ENCODE data around the gene TRMT10C.

DNA sequence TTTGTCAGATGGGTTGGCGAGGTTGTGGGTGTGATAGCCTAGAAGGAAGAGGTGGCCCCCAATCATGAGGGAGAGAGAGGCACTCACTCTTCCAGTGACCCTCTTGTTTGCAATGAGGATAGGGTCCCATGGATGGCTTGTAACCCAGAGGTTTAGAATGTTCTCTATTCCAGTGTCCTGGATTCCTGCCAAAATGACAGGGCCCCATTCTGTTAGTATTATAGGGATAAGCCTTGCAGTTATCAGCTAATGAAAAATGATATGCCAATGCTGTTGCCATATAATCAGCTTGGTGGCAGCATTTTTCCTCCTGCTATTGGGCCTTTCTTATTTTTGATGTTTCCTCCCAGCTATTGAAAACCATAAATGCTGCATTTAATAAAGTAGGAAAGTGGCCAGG, 25.4 kb upstream of the TRMT10C start:
- TF ChIP-seq GABPA (IDR thresholded peaks at IDR 0.05; ENCODE audit: low read depth) (no peak), POLR2AphosphoS5 (IDR thresholded peaks at IDR 0.05; ENCODE audit: low read depth, low read length) (no peak), RAD21 (IDR thresholded peaks at IDR 0.05; ENCODE audit: low read length) (no peak), FOXJ3 (CRISPR knock-in tag; IDR thresholded peaks at IDR 0.05) (no peak), REST (IDR thresholded peaks at IDR 0.05; ENCODE audit: low read depth, low read length) (no peak), FOXM1 (IDR thresholded peaks at IDR 0.05; ENCODE audit: low read depth) (no peak), YY1 (IDR thresholded peaks at IDR 0.05; ENCODE audit: low read depth) (no peak), RCOR1 (IDR thresholded peaks at IDR 0.05; ENCODE audit: low read length) (no peak), TEAD4 (IDR thresholded peaks at IDR 0.05; ENCODE audit: borderline replicate concordance, insufficient read depth) (no peak), EP300 (IDR thresholded peaks at IDR 0.05; ENCODE audit: borderline replicate concordance in 1 of 2, low read depth in 1 of 2, low read length in 1 of 2) (no peak), SMC3 (IDR thresholded peaks at IDR 0.05; ENCODE audit: low read depth, low read length) (no peak)
- TF ChIP-seq, protein P1, sequence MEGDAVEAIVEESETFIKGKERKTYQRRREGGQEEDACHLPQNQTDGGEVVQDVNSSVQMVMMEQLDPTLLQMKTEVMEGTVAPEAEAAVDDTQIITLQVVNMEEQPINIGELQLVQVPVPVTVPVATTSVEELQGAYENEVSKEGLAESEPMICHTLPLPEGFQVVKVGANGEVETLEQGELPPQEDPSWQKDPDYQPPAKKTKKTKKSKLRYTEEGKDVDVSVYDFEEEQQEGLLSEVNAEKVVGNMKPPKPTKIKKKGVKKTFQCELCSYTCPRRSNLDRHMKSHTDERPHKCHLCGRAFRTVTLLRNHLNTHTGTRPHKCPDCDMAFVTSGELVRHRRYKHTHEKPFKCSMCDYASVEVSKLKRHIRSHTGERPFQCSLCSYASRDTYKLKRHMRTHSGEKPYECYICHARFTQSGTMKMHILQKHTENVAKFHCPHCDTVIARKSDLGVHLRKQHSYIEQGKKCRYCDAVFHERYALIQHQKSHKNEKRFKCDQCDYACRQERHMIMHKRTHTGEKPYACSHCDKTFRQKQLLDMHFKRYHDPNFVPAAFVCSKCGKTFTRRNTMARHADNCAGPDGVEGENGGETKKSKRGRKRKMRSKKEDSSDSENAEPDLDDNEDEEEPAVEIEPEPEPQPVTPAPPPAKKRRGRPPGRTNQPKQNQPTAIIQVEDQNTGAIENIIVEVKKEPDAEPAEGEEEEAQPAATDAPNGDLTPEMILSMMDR (IDR thresholded peaks at IDR 0.05) = no peak
- TF ChIP-seq, protein P2, sequence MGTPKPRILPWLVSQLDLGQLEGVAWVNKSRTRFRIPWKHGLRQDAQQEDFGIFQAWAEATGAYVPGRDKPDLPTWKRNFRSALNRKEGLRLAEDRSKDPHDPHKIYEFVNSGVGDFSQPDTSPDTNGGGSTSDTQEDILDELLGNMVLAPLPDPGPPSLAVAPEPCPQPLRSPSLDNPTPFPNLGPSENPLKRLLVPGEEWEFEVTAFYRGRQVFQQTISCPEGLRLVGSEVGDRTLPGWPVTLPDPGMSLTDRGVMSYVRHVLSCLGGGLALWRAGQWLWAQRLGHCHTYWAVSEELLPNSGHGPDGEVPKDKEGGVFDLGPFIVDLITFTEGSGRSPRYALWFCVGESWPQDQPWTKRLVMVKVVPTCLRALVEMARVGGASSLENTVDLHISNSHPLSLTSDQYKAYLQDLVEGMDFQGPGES (IDR thresholded peaks at IDR 0.05; ENCODE audit: low read depth, low read length) = no peak
